ENCODE measurements around the gene NCAM1. TPM values are rescaled to one million over a fixed set of nuclear protein-coding genes. Genes with fewer than 3 reads are reported as not detected.

NCAM1 gene
- total and polyA plus RNA-seq, 2 donors (not counting 1 experiment from before 2014, with no cell fraction given) = 0.17 to 2.6 TPM

DNA sequence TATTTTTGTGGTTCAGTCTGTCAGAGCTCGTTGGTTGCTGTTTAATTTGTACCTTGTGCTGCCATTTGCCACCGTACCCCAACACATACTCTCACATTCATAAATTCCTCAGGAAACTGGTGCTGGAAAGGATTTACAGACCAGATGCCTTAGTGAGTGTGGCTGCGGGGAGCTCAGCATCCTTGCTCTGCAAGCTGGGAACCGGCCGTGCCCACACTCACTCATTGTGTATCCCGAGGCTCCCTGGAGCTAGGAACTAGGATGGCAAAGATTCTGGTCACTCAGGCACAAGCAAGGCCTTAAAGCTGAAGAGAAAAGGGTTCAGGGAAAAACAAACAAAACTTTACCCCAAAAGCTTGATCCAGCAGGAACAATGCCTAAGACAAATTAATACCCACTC is 288.6 kb downstream of the NCAM1 start:
- Histone ChIP-seq H3K9me3 (ENCODE audit: control insufficient read depth, insufficient read depth, low read depth, low read length) (no peaks in the 10 kb centered on the region), H3K27me3 (ENCODE audit: control insufficient read depth, insufficient read depth, low read length) (no peaks in the 10 kb centered on the region), H3K4me3 (replicated peaks in 1 of 4; ENCODE audit: control extremely low read depth in 1 of 4, insufficient read depth in 1 of 4, low read depth in 3 of 4, low read length in 4 of 4) (no peak overlapping the region), H4K20me1 (ENCODE audit: control insufficient read depth, extremely low read depth, insufficient read depth, low read length) (no peaks in the 10 kb centered on the region), H3K4me2 (ENCODE audit: extremely low read depth, insufficient read depth, low read length) (no peak overlapping the region), H3K79me2 (ENCODE audit: control insufficient read depth, insufficient read depth, low read length) (no peaks in the 10 kb centered on the region), H3K27ac (ENCODE audit: insufficient read depth, low read length) (no peak overlapping the region), H3K4me1 (ENCODE audit: control insufficient read depth, extremely low read depth, insufficient read depth, low read length) (no peaks in the 10 kb centered on the region), H3K9ac (ENCODE audit: insufficient read depth, low read length) (no peak overlapping the region), H3K36me3 (ENCODE audit: control insufficient read depth, insufficient read depth, low read length) (no peaks in the 10 kb centered on the region), H2AFZ (ENCODE audit: low read length) (no peak overlapping the region)
- DNase-seq (ENCODE audit: low read depth in 2 of 2) = no peak
- TF ChIP-seq, protein P1, sequence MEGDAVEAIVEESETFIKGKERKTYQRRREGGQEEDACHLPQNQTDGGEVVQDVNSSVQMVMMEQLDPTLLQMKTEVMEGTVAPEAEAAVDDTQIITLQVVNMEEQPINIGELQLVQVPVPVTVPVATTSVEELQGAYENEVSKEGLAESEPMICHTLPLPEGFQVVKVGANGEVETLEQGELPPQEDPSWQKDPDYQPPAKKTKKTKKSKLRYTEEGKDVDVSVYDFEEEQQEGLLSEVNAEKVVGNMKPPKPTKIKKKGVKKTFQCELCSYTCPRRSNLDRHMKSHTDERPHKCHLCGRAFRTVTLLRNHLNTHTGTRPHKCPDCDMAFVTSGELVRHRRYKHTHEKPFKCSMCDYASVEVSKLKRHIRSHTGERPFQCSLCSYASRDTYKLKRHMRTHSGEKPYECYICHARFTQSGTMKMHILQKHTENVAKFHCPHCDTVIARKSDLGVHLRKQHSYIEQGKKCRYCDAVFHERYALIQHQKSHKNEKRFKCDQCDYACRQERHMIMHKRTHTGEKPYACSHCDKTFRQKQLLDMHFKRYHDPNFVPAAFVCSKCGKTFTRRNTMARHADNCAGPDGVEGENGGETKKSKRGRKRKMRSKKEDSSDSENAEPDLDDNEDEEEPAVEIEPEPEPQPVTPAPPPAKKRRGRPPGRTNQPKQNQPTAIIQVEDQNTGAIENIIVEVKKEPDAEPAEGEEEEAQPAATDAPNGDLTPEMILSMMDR (conservative IDR thresholded peaks at IDR 0.05 in 1 of 2, IDR thresholded peaks at IDR 0.05 in 1 of 2; ENCODE audit: low read depth in 1 of 2, low read length in 2 of 2) = no peak
- TF ChIP-seq EZH2 (IDR thresholded peaks at IDR 0.05; ENCODE audit: low read length, missing control alignments) = no peak

DNA sequence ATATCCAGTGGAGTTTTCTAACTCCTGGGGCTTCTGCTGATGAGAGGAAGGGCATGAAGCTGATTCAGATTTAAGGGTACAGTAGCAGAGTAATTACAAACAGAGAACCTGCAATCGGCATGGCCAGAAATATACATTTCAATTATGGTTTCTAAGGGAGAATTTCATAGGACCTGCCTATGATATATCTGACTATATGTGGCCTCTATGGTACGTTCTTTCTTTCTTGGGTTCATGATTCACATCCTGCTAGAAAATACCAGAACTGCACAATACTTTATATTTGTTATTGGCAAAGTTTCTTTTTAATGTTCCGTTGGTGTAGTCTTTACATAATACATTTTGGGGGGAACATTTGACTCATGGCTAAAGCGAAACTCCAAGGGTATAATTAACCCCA is 290.1 kb downstream of the NCAM1 start:
- Histone ChIP-seq H3K9me3 (ENCODE audit: control insufficient read depth, insufficient read depth, low read depth, low read length) (no peaks in the 10 kb centered on the region), H3K9ac (ENCODE audit: insufficient read depth, low read length) (no peak overlapping the region), H4K20me1 (ENCODE audit: control insufficient read depth, extremely low read depth, insufficient read depth, low read length) (no peaks in the 10 kb centered on the region), H3K27me3 (ENCODE audit: control insufficient read depth, insufficient read depth, low read length) (no peaks in the 10 kb centered on the region), H3K79me2 (ENCODE audit: control insufficient read depth, insufficient read depth, low read length) (no peaks in the 10 kb centered on the region), H3K4me1 (ENCODE audit: control insufficient read depth, extremely low read depth, insufficient read depth, low read length) (no peaks in the 10 kb centered on the region), H3K27ac (ENCODE audit: insufficient read depth, low read length) (no peak overlapping the region), H2AFZ (ENCODE audit: low read length) (no peak overlapping the region), H3K36me3 (ENCODE audit: control insufficient read depth, insufficient read depth, low read length) (no peaks in the 10 kb centered on the region), H3K4me2 (ENCODE audit: extremely low read depth, insufficient read depth, low read length) (no peak overlapping the region), H3K4me3 (replicated peaks in 1 of 4; ENCODE audit: control extremely low read depth in 1 of 4, insufficient read depth in 1 of 4, low read depth in 3 of 4, low read length in 4 of 4) (no peak overlapping the region)
- no peak for DNase-seq (ENCODE audit: low read depth in 2 of 2)
- TF ChIP-seq, protein P1 (conservative IDR thresholded peaks at IDR 0.05 in 1 of 2, IDR thresholded peaks at IDR 0.05 in 1 of 2; ENCODE audit: low read depth in 1 of 2, low read length in 2 of 2) = no peak
- no peak for TF ChIP-seq EZH2 (IDR thresholded peaks at IDR 0.05; ENCODE audit: low read length, missing control alignments)

DNA sequence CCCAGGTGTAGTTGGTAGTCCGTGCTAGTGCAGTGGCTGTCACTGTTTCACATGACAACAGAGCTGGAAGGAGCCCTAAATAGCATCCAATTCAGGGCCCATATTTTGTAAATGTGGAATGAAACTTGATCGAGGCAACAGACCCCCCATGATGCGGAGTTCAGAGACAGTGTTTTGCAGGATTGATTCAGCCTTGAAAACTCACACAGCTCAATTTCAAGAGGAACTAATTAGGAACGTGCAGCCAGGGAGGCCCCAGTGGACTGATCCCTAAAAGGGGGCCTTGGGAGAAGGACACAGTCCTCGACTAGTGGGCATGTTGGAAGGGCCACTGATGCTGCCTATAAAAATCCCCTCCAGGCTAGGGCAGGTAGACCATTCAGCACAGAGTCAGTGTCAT is 292.2 kb downstream of the NCAM1 start:
- Histone ChIP-seq H2AFZ (ENCODE audit: low read length) (no peak overlapping the region), H3K27ac (ENCODE audit: insufficient read depth, low read length) (no peak overlapping the region), H3K9ac (ENCODE audit: insufficient read depth, low read length) (no peak overlapping the region), H3K4me1 (ENCODE audit: control insufficient read depth, extremely low read depth, insufficient read depth, low read length) (no peaks in the 10 kb centered on the region), H4K20me1 (ENCODE audit: control insufficient read depth, extremely low read depth, insufficient read depth, low read length) (no peaks in the 10 kb centered on the region), H3K4me3 (replicated peaks in 1 of 4; ENCODE audit: control extremely low read depth in 1 of 4, insufficient read depth in 1 of 4, low read depth in 3 of 4, low read length in 4 of 4) (no peak overlapping the region), H3K36me3 (ENCODE audit: control insufficient read depth, insufficient read depth, low read length) (no peaks in the 10 kb centered on the region), H3K27me3 (ENCODE audit: control insufficient read depth, insufficient read depth, low read length) (no peaks in the 10 kb centered on the region), H3K79me2 (ENCODE audit: control insufficient read depth, insufficient read depth, low read length) (no peaks in the 10 kb centered on the region), H3K4me2 (ENCODE audit: extremely low read depth, insufficient read depth, low read length) (no peak overlapping the region), H3K9me3 (ENCODE audit: control insufficient read depth, insufficient read depth, low read depth, low read length) (no peaks in the 10 kb centered on the region)
- no peak for DNase-seq (ENCODE audit: low read depth in 2 of 2)
- TF ChIP-seq, protein P1 (conservative IDR thresholded peaks at IDR 0.05 in 1 of 2, IDR thresholded peaks at IDR 0.05 in 1 of 2; ENCODE audit: low read depth in 1 of 2, low read length in 2 of 2) = no peak
- TF ChIP-seq EZH2 (IDR thresholded peaks at IDR 0.05; ENCODE audit: low read length, missing control alignments) = no peak

All from fibroblast of lung (primary cell).